GM21381 (cell line): ENCODE data around the gene FNDC1.

ENCODE experiments used
- ATAC-seq: cut with Tn5 transposase; IDR thresholded peaks from one replicate; pipeline ENCODE4 v1.9.1; 2021; ENCODE audit warnings: mild to moderate bottlenecking, moderate library complexity; ENCODE audit not compliant: unreplicated experiment

Gene FNDC1

DNA sequence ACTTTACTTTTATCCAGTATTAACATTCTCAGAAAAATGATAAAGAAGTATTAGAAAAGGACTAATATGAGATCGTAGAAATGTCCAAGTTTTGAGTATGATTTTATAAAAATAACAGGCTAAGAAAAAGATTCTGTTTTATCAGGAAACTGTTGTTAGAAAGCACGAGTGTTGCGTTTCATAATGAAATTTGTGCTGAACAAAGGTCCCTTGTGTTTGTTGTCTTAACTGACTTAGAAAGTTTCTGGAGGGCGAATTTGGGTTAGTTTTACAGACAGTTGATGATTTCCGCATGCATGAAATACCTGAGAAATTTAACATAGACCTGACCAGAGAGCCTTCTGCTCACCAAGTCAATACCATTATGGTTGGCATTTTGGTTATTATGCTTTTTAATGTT, 136.0 kb downstream of the FNDC1 start:
- no peak for ATAC-seq

- no peak for ATAC-seq
These were observed 136.8 kb downstream of the FNDC1 start for GRCh38 chr6:159305804-159306537.

GRCh38 chr6:159307246-159307790, 138.1 kb downstream of the FNDC1 start:
- ATAC-seq: no peak

GRCh38 chr6:159308198-159308597, 139.0 kb downstream of the FNDC1 start:
- ATAC-seq: no peak

GRCh38 chr6:159309723-159310122, 140.5 kb downstream of the FNDC1 start:
- ATAC-seq: no peak

DNA sequence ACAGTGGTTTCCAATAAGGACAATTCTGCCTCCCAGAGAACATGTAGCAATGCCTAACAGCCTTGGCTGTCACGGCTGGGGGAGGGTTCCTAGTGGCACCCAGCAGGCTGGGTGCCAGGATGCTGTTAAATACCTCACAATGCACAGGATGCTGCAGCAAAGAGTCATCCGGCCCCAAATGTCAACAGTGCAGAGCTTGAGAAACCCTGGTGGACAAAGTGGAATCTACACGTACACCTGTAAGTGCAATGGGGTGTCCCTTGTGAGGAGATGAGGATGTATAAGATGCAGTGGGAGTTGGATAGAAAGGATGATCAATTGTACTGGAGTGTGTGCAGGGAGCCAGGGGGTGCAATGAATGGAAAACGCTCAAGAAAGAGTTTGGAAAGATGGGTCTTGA, 142.4 kb downstream of the FNDC1 start:
- ATAC-seq: no peak

DNA sequence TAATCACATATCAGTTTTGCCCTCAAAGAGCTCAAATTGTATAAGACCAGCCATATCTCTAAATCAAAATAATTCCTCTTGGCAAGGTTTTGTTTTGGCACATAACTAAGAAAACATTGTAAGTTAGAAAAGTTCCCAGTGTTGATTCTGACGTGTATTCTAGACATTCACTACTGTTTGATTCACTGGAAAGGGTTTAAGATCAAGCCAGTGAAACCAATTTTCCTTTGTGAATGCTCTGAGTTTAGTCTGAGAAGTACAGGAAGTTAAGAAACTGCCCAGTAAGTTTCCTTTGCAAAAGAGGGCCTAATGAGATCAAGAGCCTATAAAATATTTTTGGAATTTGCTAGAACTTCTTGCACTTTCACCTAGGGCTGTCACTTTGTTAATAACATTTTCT, 143.0 kb downstream of the FNDC1 start:
- no peak for ATAC-seq

DNA sequence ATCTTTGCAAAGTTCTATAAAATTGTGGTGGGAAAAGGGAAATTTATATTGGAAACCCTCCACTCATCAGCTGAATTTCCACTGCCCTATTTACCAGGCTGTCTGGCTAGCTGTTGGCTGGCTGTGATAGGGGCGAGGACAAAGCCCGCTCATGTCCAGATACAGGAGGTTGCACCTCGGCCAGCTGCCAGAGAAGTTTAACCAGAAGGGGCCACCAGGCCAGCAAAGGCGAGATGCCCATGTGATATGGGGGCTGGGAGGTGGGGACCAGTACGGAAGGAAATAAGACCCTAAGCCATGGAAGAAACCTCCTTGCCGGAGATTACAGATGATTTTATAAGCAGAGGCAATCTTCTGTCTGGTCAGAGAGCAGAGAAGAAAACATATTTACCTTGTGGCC, 143.8 kb downstream of the FNDC1 start:
- ATAC-seq: no peak

- ATAC-seq: no peak
These were observed 146.4 kb downstream of the FNDC1 start for GRCh38 chr6:159315562-159315961.

- ATAC-seq: no peak
These were observed 148.2 kb downstream of the FNDC1 start for GRCh38 chr6:159317430-159317829.

DNA sequence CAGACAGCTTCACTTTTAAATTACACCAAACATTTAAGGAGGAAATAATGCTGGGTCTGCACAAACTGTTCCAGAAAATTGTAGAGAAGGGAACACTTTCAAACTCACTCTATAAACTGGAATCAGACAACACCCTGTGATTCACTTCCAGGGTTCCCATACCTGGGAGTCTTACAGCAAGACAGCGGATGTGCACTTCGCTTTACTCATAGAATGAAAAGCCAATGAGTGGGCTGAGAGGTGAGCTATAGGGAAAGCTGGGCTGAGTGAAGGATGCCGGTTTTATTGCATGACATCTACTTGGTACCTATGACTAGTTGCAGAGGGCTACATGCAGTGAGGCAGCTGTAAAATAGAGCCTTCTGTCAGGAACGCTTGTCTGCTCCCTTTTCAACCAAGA, 152.1 kb downstream of the FNDC1 start:
- no peak for ATAC-seq
